H1 (cell line): Measurements from ENCODE around the gene L3HYPDH. TPM values are rescaled to one million over a fixed set of nuclear protein-coding genes. Genes with fewer than 3 reads are reported as not detected.

Source experiments
- CTCF ChIA-PET: fragments of 300-600 bp; sonication (Branson Sonifier 250); formaldehyde crosslinking; loops from one replicate; lab custom pipeline; 2021; ENCODE audit not compliant: partially characterized antibody; lab: Charles Lee
- POLR2A ChIA-PET: fragments of 300-600 bp; sonication (Branson Sonifier 250); formaldehyde crosslinking; loops from one replicate; lab custom pipeline; 2021; ENCODE audit warnings: inconsistent platforms; ENCODE audit not compliant: partially characterized antibody; lab: Charles Lee
- DNase-seq, 2 experiments: peaks; one replicate each; pipeline versions ENCODE4 v3.0.0 to v3.0.0-alpha.2; 2010 to 2022; ENCODE audit warnings: low spot score in 2 of 2, low read depth in 1 of 2, mixed read lengths in 1 of 2
- FAIRE-seq: peaks from 2 replicates; lab custom pipeline; 2011; peaks lifted over from hg19 to GRCh38; lab: Jason Lieb, UNC
- H2AFZ ChIP-seq: 2 replicates; pipeline ENCODE4 v1.8.1; 2012; ENCODE audit warnings: low read length, inconsistent platforms
- H2AK5ac ChIP-seq: 2 replicates; pipeline ENCODE4 v1.6.1; 2013; ENCODE audit warnings: low read depth, low read length
- H2BK120ac ChIP-seq: replicated peaks from 2 replicates; pipeline ENCODE3; 2013; ENCODE audit warnings: low read depth, low read length, inconsistent platforms
- H2BK12ac ChIP-seq: 2 replicates; pipeline ENCODE4 v1.6.1; 2013; ENCODE audit warnings: low read depth, low read length
- H2BK15ac ChIP-seq: 2 replicates; pipeline ENCODE4 v1.6.1; 2013; ENCODE audit warnings: low read length
- H2BK20ac ChIP-seq: 2 replicates; pipeline ENCODE4 v1.6.1; 2013; ENCODE audit warnings: low read length
- H2BK5ac ChIP-seq: 2 replicates; pipeline ENCODE4 v1.6.1; 2013; ENCODE audit warnings: low read depth, low read length
- H3K14ac ChIP-seq: 2 replicates; pipeline ENCODE4 v1.6.1; 2013; ENCODE audit warnings: inconsistent platforms; ENCODE audit not compliant: insufficient read length
- H3K18ac ChIP-seq: 2 replicates; pipeline ENCODE4 v1.6.1; 2013; ENCODE audit warnings: low read length; ENCODE audit errors: extremely low read depth
- H3K23ac ChIP-seq: 2 replicates; pipeline ENCODE4 v1.6.1; 2013; ENCODE audit warnings: inconsistent platforms; ENCODE audit not compliant: insufficient read length
- H3K23me2 ChIP-seq: 2 replicates; pipeline ENCODE4 v1.6.1; 2013; ENCODE audit warnings: low read depth, low read length
- H3K27ac ChIP-seq: 2 replicates; pipeline ENCODE4 v1.6.1; 2011; ENCODE audit warnings: low read depth, low read length, inconsistent platforms
- H3K27me3 ChIP-seq, 4 experiments: replicated peaks in 1 of 4; 1 replicate in 1 of 4; 2 replicates in 3 of 4; pipeline versions ENCODE4 v1.6.1 to v1.8.1; 2011 to 2013; ENCODE audit warnings: low read length in 3 of 4, mild to moderate bottlenecking in 3 of 4, inconsistent platforms in 2 of 4, mixed read lengths in 2 of 4, moderate library complexity in 1 of 4; ENCODE audit not compliant: control insufficient read depth in 3 of 4, insufficient read depth in 3 of 4; ENCODE audit errors: extremely low read depth in 1 of 4
- H3K36me3 ChIP-seq, 4 experiments: 2 replicates each; pipeline versions ENCODE4 v1.6.1 to v1.8.1; 2011 to 2013; ENCODE audit warnings: mild to moderate bottlenecking in 4 of 4, low read length in 3 of 4, moderate library complexity in 2 of 4, control low read depth in 1 of 4, inconsistent platforms in 1 of 4; ENCODE audit not compliant: insufficient read depth in 4 of 4, control insufficient read depth in 2 of 4
- H3K4ac ChIP-seq: replicated peaks from 2 replicates; pipeline ENCODE3; 2013; ENCODE audit warnings: low read length, low read depth, mixed read lengths, inconsistent platforms; ENCODE audit not compliant: insufficient read length
- H3K4me1 ChIP-seq, 4 experiments: replicated peaks in 1 of 4; 1 replicate in 1 of 4; 2 replicates in 3 of 4; pipeline versions ENCODE4 v1.6.1 to v1.8.1; 2011 to 2013; ENCODE audit warnings: low read length in 3 of 4, inconsistent platforms in 2 of 4, mixed read lengths in 1 of 4; ENCODE audit not compliant: insufficient read depth in 4 of 4, control insufficient read depth in 3 of 4
- H3K4me2 ChIP-seq, 2 experiments: 2 replicates each; pipeline versions ENCODE4 v1.6.1 to v1.8.1; 2011 to 2013; ENCODE audit warnings: low read depth in 2 of 2, low read length in 2 of 2, control low read depth in 1 of 2, inconsistent platforms in 1 of 2, mild to moderate bottlenecking in 1 of 2; ENCODE audit not compliant: insufficient read depth in 1 of 2
- H3K4me3 ChIP-seq, 4 experiments: fragments of 200-600, 300-600 bp in 1 of 4; sonication (generic), shearing (Covaris generic), sonication (Bioruptor Twin) in 1 of 4; 2 replicates each; pipeline versions ENCODE4 v1.5.1 to v1.8.1; 2011 to 2016; ENCODE audit warnings: low read length in 4 of 4, low read depth in 3 of 4, control low read depth in 2 of 4, inconsistent platforms in 2 of 4, mild to moderate bottlenecking in 2 of 4, mixed read lengths in 1 of 4, moderate library complexity in 1 of 4; ENCODE audit not compliant: insufficient read depth in 2 of 4; ENCODE audit errors: extremely low read depth in 1 of 4
- H3K56ac ChIP-seq: replicated peaks from 2 replicates; pipeline ENCODE3; 2013; ENCODE audit warnings: low read depth, mild to moderate bottlenecking, mixed read lengths, low read length, inconsistent platforms; ENCODE audit not compliant: insufficient read length
- H3K79me1 ChIP-seq: 2 replicates; pipeline ENCODE4 v1.6.1; 2013; ENCODE audit warnings: low read depth, low read length, control low read depth
- H3K79me2 ChIP-seq, 2 experiments: 2 replicates each; pipeline versions ENCODE4 v1.6.1 to v1.8.1; 2012 to 2013; ENCODE audit warnings: low read length in 2 of 2, mild to moderate bottlenecking in 2 of 2, inconsistent platforms in 1 of 2; ENCODE audit not compliant: insufficient read depth in 2 of 2, control insufficient read depth in 1 of 2
- H3K9ac ChIP-seq, 4 experiments: replicated peaks in 1 of 4; 1 replicate in 1 of 4; 2 replicates in 3 of 4; pipeline versions ENCODE4 v1.6.1 to v1.8.1; 2011 to 2013; ENCODE audit warnings: low read depth in 3 of 4, low read length in 3 of 4, control low read depth in 2 of 4, mild to moderate bottlenecking in 2 of 4, moderate library complexity in 2 of 4, inconsistent platforms in 1 of 4; ENCODE audit errors: extremely low read depth in 1 of 4
- H3K9me3 ChIP-seq, 2 experiments: 2 replicates each; pipeline versions ENCODE4 v1.6.1 to v1.8.1; 2012 to 2013; ENCODE audit warnings: mild to moderate bottlenecking in 2 of 2, moderate library complexity in 2 of 2, control low read depth in 1 of 2, inconsistent platforms in 1 of 2, low read depth in 1 of 2, low read length in 1 of 2, mixed read lengths in 1 of 2; ENCODE audit not compliant: insufficient read depth in 2 of 2
- H4K20me1 ChIP-seq, 2 experiments: replicated peaks in 1 of 2; 2 replicates each; pipeline versions ENCODE3 to v1.8.1; 2011 to 2013; ENCODE audit warnings: inconsistent platforms in 2 of 2, low read length in 2 of 2, mild to moderate bottlenecking in 1 of 2; ENCODE audit not compliant: insufficient read depth in 2 of 2, control insufficient read depth in 1 of 2
- H4K5ac ChIP-seq: 2 replicates; pipeline ENCODE4 v1.6.1; 2013; ENCODE audit warnings: low read length, low read depth, mixed read lengths, inconsistent platforms; ENCODE audit not compliant: insufficient read length
- H4K8ac ChIP-seq: 2 replicates; pipeline ENCODE4 v1.8.0; 2013; ENCODE audit warnings: mild to moderate bottlenecking, moderate library complexity, low read length, inconsistent platforms; ENCODE audit not compliant: insufficient read depth; ENCODE audit errors: extremely low read depth
- H4K91ac ChIP-seq: replicated peaks from 2 replicates; pipeline ENCODE3; 2013; ENCODE audit warnings: low read length, mixed read lengths, inconsistent platforms; ENCODE audit not compliant: insufficient read length
- CBX8 ChIP-seq: fragments of 300-800, 300-1000 bp; sonication (generic); IDR thresholded peaks from 2 replicates; pipeline ENCODE4 v1.7.1; 2016; ENCODE audit warnings: low read depth, low read length, borderline replicate concordance
- CREB1 ChIP-seq: IDR thresholded peaks from 2 replicates; pipeline ENCODE4 v1.6.1; 2012; ENCODE audit warnings: inconsistent platforms
- YY1 ChIP-seq: IDR thresholded peaks from 2 replicates; pipeline ENCODE4 v1.6.1; 2011; ENCODE audit warnings: low read depth, mild to moderate bottlenecking, low read length
- WGBS, 2 experiments: shearing (Covaris generic) in 1 of 2; methylation state at CpG; one replicate each; pipeline versions ENCODE4 v1.1.6 to v1.1.7; 2013 to 2015; ENCODE audit warnings: low lambda C conversion rate in 2 of 2, mixed read lengths in 2 of 2, inconsistent platforms in 1 of 2, low coverage in 1 of 2, missing lambda C conversion rate in 1 of 2; ENCODE audit not compliant: insufficient replicate concordance in 2 of 2, insufficient coverage in 1 of 2, insufficient read length in 1 of 2; ENCODE audit errors: extremely low coverage in 1 of 2, missing lambda C conversion rate in 1 of 2; 5-methylcytosine and 5-hydroxymethylcytosine counted together
- polyA plus RNA-seq, 7 experiments: library from polyadenylated mRNA; depleted of rRNA in 3 of 7; stranded (reverse) in 5 of 7; unstranded in 2 of 7; fragments of >200 nt in 5 of 7; fragments of 200-250 nt in 2 of 7; gene quantifications; 1 replicate in 5 of 7; 2 replicates in 1 of 7; 4 replicates in 1 of 7; pipeline versions ENCODE4 v1.2.1 to v1.2.3, GENCODE V29; 2011 to 2013; ENCODE audit warnings: missing spikeins in 2 of 7, mixed read lengths in 2 of 7
- total RNA-seq: library from RNA; stranded (reverse); fragmentation: NEBNext Ultra II Directional; extraction: Animal tissue kit (Norgen Biotek cat#: 25700); gene quantifications from 2 replicates; pipeline ENCODE4 v1.2.1, GENCODE V29; 2021

Gene L3HYPDH
- total and polyA plus RNA-seq, 2 of the 8 experiments (the other 6 are each of a cell fraction or from before 2014, with no cell fraction given), result 11.2 to 15.8 TPM

- no peaks in the 10 kb centered on the region for H4K20me1 ChIP-seq
- H3K14ac ChIP-seq, result no peak overlapping the region
- no peak overlapping the region for H2BK15ac ChIP-seq
- no peak overlapping the region for H2AFZ ChIP-seq
- 100% methylated on average over 1 of the region's 1 CpG; no CpG with 5 or more reads in 1 of the 2 experiments for WGBS, 2 experiments
- POLR2A ChIA-PET, result no interaction called here
- no peak overlapping the region for H3K4ac ChIP-seq
- no peaks in the 10 kb centered on the region for H3K9me3 ChIP-seq
- no peak overlapping the region for H4K5ac ChIP-seq
- no peaks in the 10 kb centered on the region for H3K27me3 ChIP-seq
- no peaks in the 10 kb centered on the region for H3K36me3 ChIP-seq
- H4K8ac ChIP-seq, result no peak overlapping the region
- H3K23ac ChIP-seq, result no peak overlapping the region
- no peak overlapping the region for H3K18ac ChIP-seq
- no peak for FAIRE-seq
- no peaks in the 10 kb centered on the region for H3K79me1 ChIP-seq
- H2BK12ac ChIP-seq, result no peak overlapping the region
- no peak overlapping the region for H4K91ac ChIP-seq
- 0 out of 7 replicates have a peak overlapping the region, but pooled peaks of 1 of the 4 experiments have one; percentile 2 for H3K9ac ChIP-seq
- H3K4me3 ChIP-seq, result no peak overlapping the region
- H3K23me2 ChIP-seq, result no peaks in the 10 kb centered on the region
- H2BK5ac ChIP-seq, result no peak overlapping the region
- H3K27ac ChIP-seq, result no peak overlapping the region
- no peak overlapping the region for H2BK120ac ChIP-seq
- no peak for TF ChIP-seq YY1
- TF ChIP-seq CBX8, result no peak
- no peak for TF ChIP-seq CREB1
- TF ChIP-seq, all 59 proteins: peak for 0
- no peak for DNase-seq
- Histone ChIP-seq H3K4me1 (no peaks in the 10 kb centered on the region), H2AK5ac (no peak overlapping the region), H3K4me2 (no peak overlapping the region), H3K79me2 (no peaks in the 10 kb centered on the region), H2BK20ac (no peak overlapping the region), H3K56ac (no peak overlapping the region)
- CTCF ChIA-PET, result no interaction called here
Observed at GRCh38 chr14:59532419-59532818, 48.2 kb upstream of the L3HYPDH start.
